Natural killer cell treated with Interleukin-12 subunit alpha and Interleukin-12 subunit beta and Interleukin-15 and Interleukin-18, amount 100 ng/mL, for 72 hours (primary cell): Measurements from ENCODE around the gene ZNHIT3. TPM values are rescaled to one million over a fixed set of nuclear protein-coding genes. Genes with fewer than 3 reads are reported as not detected.

ENCODE experiments used
- ATAC-seq, 2 donors: fragments of 150-1000 bp; cut with Tn5 transposase in 1 of 2; sonication (Bioruptor Pico), chemical (Tn5 transposase) in 1 of 2; 2 replicates each; pipeline ENCODE4 v1.10.0; 2021
- DNase-seq: peaks from one replicate; pipeline ENCODE4 v3.0.0; 2022; ENCODE audit warnings: low spot score
- H3K27ac Mint-ChIP-seq, 2 donors: 1 replicate in 1 of 2; 2 replicates in 1 of 2; pipeline ENCODE4 v1.8.0; 2022; ENCODE audit warnings: mixed read lengths in 2 of 2, mild to moderate bottlenecking in 1 of 2, moderate library complexity in 1 of 2
- H3K27me3 Mint-ChIP-seq, 2 donors: 1 replicate in 1 of 2; 2 replicates in 1 of 2; pipeline ENCODE4 v1.8.0; 2022; ENCODE audit warnings: mixed read lengths in 2 of 2
- H3K36me3 Mint-ChIP-seq: one replicate; pipeline ENCODE4 v1.8.0; 2022; ENCODE audit warnings: mixed read lengths
- H3K4me1 Mint-ChIP-seq, 2 donors: 1 replicate in 1 of 2; 2 replicates in 1 of 2; pipeline ENCODE4 v1.8.0; 2022; ENCODE audit warnings: low read depth in 2 of 2, mixed read lengths in 2 of 2, mild to moderate bottlenecking in 1 of 2
- H3K4me3 Mint-ChIP-seq: one replicate; pipeline ENCODE4 v1.8.0; 2022; ENCODE audit warnings: mixed read lengths
- H3K9me3 Mint-ChIP-seq: 2 replicates; pipeline ENCODE4 v1.8.0; 2022; ENCODE audit warnings: mixed read lengths
- total RNA-seq, 2 donors: library from RNA; stranded (reverse); gene quantifications; one replicate each; pipeline ENCODE4 v1.2.3, GENCODE V29; 2022

Gene ZNHIT3
- total RNA-seq, 2 donors from 2014 or later: 36.8 to 38.1 TPM

DNA sequence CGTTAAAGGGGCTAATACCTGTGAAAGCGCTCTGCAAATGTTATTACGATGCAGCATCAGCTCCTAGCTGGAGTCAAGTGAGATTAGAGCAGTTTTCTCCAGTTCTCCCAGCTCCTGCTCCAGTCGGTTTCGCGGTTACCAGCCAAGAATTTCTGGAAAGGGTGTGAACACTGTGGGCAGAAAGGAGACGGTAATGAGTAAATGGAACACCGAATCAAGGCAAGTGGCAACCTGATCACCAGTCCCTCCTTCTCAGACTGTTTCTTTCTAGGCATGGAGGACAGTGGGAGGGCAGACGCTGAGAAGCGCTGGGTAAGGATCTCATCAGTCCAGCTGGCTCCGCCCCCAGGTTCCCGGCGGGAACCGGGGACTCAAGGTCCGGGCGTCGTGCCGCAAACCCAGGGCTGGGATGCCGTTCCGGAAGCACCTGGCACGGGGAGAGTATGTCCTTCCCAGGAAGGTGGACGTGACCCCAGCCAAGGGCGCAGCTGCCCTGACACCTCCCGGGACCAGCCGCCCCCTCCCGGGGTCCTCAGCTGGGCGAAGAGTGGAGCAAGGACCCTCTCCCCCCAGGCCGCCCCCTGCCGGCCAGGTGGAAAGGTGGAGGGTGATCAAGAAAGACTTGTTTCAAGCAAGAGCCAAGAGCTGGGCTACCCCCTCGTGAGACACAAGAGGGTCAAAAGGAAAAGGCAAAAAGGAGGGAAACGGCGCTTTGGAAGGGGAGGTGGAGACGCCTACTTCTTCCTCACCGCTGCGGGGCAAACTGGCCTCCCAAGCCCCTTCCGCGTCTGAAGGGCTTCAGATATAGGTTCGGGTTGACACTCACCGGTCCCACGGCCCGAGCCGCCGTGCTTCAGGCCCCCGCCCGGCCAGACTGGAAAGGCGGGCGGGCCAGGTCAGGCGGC lies 47.7 kb downstream of the ZNHIT3 start:
- H3K27ac Mint-ChIP-seq: peak overlapping the region; percentile 87 to 93
- no peaks in the 10 kb centered on the region for H3K27me3 Mint-ChIP-seq
- peak overlapping the region; percentile 96 for H3K4me3 Mint-ChIP-seq
- H3K36me3 Mint-ChIP-seq: peaks cover 4% of the 10 kb centered on the region
- H3K4me1 Mint-ChIP-seq: peaks cover 24 to 33% of the 10 kb centered on the region in 2 donors
- DNase-seq: peak; percentile 70
- no peaks in the 10 kb centered on the region for H3K9me3 Mint-ChIP-seq
- ATAC-seq: peak in 1 of 2 donors; percentile 17

DNA sequence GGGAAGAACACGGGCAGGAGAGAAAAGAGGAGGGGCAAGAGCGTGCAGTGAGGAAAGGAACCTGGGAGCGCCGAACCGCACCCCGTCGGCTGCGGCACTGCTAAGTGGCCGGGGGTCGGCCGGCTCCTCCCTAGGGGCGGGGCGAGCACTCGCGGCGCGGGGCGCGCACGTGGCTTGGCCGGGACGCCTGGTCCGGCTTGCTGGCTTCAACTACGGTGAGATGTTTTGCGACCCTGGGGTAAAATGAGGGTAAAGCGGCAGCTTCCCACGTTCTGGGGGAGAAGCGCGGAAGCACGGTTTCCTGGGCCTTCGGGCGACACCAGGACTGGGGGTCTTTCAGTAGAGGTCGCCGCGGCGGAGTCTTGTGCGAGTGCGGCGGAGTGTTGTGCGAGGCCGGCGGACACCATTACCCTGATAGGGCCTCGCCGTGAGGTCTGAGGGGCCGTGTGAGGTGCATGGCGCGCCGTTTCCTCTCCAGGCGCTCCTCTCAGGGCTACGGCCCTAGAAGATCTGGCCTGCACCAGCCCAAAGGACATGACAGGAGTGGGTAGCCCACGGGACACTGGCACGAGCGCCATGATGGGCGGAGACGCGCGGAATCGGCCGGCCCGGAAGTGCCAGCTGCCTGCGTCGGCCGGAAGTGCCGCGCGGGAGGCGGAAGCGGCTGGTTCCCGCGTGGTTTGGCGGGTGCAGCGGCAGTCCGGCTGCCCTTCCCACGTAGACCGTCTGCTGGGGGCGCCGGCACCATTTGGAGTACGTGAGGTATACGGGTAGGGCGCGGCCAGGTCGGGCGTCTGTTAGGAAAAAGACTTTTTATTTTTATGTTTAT lies 48.6 kb downstream of the ZNHIT3 start, which contains the start of the genes MYO19 and PIGW:
Gene MYO19 (minus strand): TSS at position 29 of the 829 bp plus-strand sequence. CDS start 2,330 bp downstream, outside the sequence.
Gene PIGW (plus strand): TSS at position 148 of the 829 bp plus-strand sequence. CDS start 2,115 bp downstream, outside the sequence.
- Mint-ChIP-seq H3K27me3 (no peaks in the 10 kb centered on the region), H3K4me1 (peaks cover 26 to 31% of the 10 kb centered on the region in 2 donors), H3K4me3 (peak within 1 kb of the TSS; percentile 96), H3K9me3 (no peaks in the 10 kb centered on the region), H3K27ac (peak within 1 kb of the TSS; percentile 87 to 93), H3K36me3 (peaks cover 4% of the 10 kb centered on the region)
- DNase-seq: peak; percentile 91
- peak; percentile 92 to 93 for ATAC-seq

DNA sequence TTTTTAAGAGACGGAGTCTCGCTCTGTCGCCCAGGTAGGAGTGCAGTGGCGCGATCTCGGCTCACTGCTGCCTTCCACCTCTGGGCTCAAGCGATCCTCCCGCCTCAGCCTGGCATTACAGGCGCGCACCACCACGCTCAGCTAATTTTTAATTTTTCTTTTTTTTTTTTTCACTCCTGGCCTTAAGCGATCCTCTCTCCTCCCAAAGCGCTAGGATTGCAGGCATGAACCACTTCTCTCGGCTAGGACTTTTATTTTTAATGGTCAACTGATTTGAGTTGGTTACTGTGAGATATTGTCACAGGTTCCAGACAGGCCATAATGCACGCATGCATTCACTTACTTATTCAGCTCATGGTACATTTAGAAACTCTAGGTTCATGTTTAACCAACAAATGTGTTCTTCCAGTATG lies 49.2 kb downstream of the ZNHIT3 start:
- no peak for ATAC-seq
- Mint-ChIP-seq H3K4me1 (peaks cover 27 to 31% of the 10 kb centered on the region in 2 donors), H3K36me3 (peaks cover 4% of the 10 kb centered on the region), H3K9me3 (no peaks in the 10 kb centered on the region), H3K27me3 (no peaks in the 10 kb centered on the region), H3K4me3 (peak overlapping the region; percentile 96), H3K27ac (peak overlapping the region; percentile 87 to 93)
- no peak for DNase-seq

DNA sequence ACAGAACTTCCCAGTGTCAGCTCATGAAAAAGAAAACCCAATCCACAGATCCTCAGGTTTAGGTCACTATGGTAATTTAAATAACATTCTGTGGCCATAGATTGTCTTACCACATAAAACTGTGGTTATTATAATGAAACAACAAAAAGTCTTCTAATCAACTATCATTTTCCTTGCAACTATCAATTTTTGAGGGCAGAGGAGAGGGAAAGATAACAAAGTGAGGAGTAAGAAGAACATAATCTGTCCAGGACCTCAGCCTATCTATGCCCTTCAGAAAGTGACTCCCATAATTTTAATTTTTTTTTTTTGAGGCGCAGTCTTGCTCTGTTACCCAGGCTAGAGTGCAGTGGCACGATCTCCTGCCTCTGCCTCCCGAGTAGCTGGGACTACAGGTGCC lies 54.2 kb downstream of the ZNHIT3 start:
- Mint-ChIP-seq H3K4me1 (peaks cover 15 to 17% of the 10 kb centered on the region in 2 donors), H3K27ac (no peak overlapping the region), H3K36me3 (no peaks in the 10 kb centered on the region), H3K27me3 (no peaks in the 10 kb centered on the region), H3K4me3 (no peak overlapping the region), H3K9me3 (no peaks in the 10 kb centered on the region)
- no peak for ATAC-seq
- no peak for DNase-seq

DNA sequence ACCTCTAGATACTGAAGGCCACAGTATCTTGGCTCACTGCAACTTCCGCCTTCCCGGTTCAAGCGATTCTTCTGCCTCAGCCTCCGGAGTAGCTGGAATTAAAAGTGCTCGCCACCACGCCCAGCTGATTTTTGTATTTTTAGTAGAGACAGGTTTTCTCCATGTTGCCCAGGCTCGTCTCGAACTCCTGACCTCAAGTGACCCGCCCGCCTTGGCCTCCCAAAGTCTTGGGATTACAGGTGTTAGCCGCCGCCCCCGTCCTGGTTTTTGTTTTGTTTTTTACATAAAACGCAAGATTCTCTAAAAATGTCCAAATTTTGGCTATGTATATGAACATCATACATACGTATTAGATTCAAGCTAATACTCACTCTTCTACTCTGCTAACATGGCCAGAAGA lies 56.3 kb downstream of the ZNHIT3 start:
- Mint-ChIP-seq H3K36me3 (peaks cover 7% of the 10 kb centered on the region), H3K27me3 (no peaks in the 10 kb centered on the region), H3K4me3 (peak overlapping the region; percentile 15), H3K4me1 (peaks cover 13 to 30% of the 10 kb centered on the region in 2 donors), H3K27ac (no peak overlapping the region), H3K9me3 (no peaks in the 10 kb centered on the region)
- ATAC-seq (no peak), DNase-seq (no peak)

DNA sequence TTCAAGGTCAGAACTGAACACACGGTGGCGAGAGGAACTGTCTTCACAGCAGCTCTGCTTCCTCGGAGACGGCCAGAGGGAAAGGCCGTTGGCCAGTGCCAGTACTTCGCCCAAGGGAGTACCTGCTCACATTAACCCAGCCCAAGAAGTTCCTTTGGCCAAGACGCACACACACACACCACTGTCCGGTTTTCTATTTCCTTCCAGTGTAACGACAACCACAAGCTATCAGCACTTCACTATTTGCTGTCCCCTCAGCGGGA lies 57.5 kb downstream of the ZNHIT3 start:
- no peaks in the 10 kb centered on the region for H3K27me3 Mint-ChIP-seq
- H3K27ac Mint-ChIP-seq: peak overlapping the region; percentile 94 to 98
- H3K9me3 Mint-ChIP-seq: no peaks in the 10 kb centered on the region
- peaks cover 22 to 34% of the 10 kb centered on the region in 2 donors for H3K4me1 Mint-ChIP-seq
- peaks cover 7% of the 10 kb centered on the region for H3K36me3 Mint-ChIP-seq
- no peak for DNase-seq
- peak overlapping the region; percentile 98 for H3K4me3 Mint-ChIP-seq
- no peak for ATAC-seq

DNA sequence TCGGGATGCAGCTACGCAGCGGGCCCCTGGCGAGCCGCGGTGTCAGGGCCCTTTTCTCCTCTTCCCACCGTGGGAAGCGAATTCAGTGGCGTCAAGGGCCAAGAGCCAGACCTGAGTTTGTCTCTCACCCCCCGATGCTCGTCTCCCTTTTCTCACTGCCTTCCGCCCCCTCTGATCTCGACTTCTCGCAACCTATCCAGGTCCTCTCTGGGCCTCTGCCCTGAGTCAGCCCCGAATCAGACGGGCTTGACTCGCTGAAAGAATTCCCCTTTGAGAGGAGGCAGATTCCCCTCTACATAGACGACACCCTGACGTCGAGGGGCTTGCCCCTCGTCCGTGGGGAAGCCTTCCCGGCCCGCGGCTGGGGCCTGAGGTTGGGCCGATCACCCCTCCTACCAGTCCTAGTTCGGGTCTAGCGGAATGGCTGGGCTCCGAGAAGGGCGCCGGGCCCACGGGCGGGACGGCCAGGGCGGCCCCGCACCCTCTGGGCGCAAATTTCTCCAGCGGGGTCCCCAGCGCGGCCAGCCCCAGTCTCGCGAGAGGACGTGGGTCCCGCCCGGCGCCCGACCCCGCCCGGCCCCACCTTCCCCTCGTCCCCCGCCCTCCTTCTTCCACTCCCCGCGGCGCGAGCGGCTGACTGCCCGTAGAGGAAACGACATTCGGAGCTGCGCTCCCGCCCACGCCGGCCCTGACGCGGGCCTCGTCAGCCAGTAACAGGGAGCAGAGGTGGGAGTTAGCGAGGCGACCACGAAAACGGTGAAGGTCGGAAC lies 58.0 kb downstream of the ZNHIT3 start, which contains the start of gene GGNBP2:
Gene GGNBP2 (plus strand): TSS at position 613 of the 770 bp plus-strand sequence. CDS start 806 bp downstream, outside the sequence.
- Mint-ChIP-seq H3K36me3 (peaks cover 7% of the 10 kb centered on the region), H3K27ac (peak within 1 kb of the TSS; percentile 94 to 98), H3K4me3 (peak within 1 kb of the TSS; percentile 98), H3K4me1 (peaks cover 22 to 34% of the 10 kb centered on the region in 2 donors), H3K9me3 (no peaks in the 10 kb centered on the region), H3K27me3 (no peaks in the 10 kb centered on the region)
- peak; percentile 97 for DNase-seq
- peak; percentile 82 to 87 for ATAC-seq

DNA sequence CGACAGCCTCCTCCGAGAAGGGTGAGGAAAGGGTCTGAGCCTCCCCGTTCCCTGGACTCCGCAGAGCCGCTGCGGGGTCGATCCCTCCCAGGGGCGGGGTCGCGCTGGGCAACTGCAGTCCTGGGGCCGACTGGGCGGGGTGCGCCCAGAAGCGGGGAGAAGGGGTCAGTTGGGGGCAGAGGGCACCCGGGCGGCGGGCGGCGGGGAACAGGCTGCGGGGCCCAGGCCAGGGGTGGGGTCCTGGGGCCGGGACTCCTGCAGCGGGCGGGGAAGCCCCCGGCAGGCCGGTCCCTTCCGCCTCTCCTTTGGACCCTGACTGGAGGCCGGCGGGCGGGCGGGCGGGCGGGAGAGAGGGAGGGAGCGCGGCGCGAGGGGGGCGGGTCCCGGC lies 58.6 kb downstream of the ZNHIT3 start:
- Mint-ChIP-seq H3K4me1 (peaks cover 23 to 31% of the 10 kb centered on the region in 2 donors), H3K9me3 (no peaks in the 10 kb centered on the region), H3K36me3 (peaks cover 7% of the 10 kb centered on the region), H3K27me3 (no peaks in the 10 kb centered on the region), H3K4me3 (peak overlapping the region; percentile 98), H3K27ac (peak overlapping the region; percentile 94 to 98)
- DNase-seq: no peak
- ATAC-seq: no peak

Other genes with a start within 250 kb of the ZNHIT3 start
- gene TBC1D3I, start 222.1 kb upstream of the ZNHIT3 start, total RNA-seq: 1 to 10 TPM in 1 of 2 donors, under 1 TPM in 1; 0.67 to 2.1 TPM
- not detected for gene TBC1D3G, start 162.8 kb upstream of the ZNHIT3 start, total RNA-seq
- not detected for gene TBC1D3H, start 98.2 kb upstream of the ZNHIT3 start, total RNA-seq
- gene MYO19, start 48.2 kb downstream of the ZNHIT3 start, total RNA-seq: 100 to 1,000 TPM; 103 to 333 TPM
- 10 to 100 TPM; 13.0 to 21.5 TPM for gene PIGW, start 48.3 kb downstream of the ZNHIT3 start, total RNA-seq
- 100 to 1,000 TPM; 128 to 130 TPM for gene GGNBP2, start 58.2 kb downstream of the ZNHIT3 start, total RNA-seq
- gene DHRS11, start 105.2 kb downstream of the ZNHIT3 start, total RNA-seq: 10 to 100 TPM in 1 of 2 donors, 1 to 10 TPM in 1; 5.2 to 16.8 TPM
- gene MRM1, start 114.9 kb downstream of the ZNHIT3 start, total RNA-seq: 10 to 100 TPM; 10.5 to 22.6 TPM